Cardiac muscle cell (in vitro differentiated cells and primary cell): ENCODE measurements around the gene SND1. TPM values are rescaled to one million over a fixed set of nuclear protein-coding genes. Genes with fewer than 3 reads are reported as not detected.

Experiments
- DNase-seq, 2 donors: peaks; one replicate each; pipeline versions ENCODE4 v3.0.0 to v3.0.0-alpha.2; 2010 to 2017; ENCODE audit warnings: low read depth in 1 of 2, low spot score in 1 of 2
- H3K27ac ChIP-seq: fragments of 200-600 bp; sonication (generic); 2 replicates; pipeline ENCODE4 v1.5.1; 2016
- H3K27me3 ChIP-seq: fragments of 200-600 bp; sonication (generic); 2 replicates; pipeline ENCODE4 v1.6.0; 2016; ENCODE audit warnings: control low read depth
- H3K36me3 ChIP-seq: fragments of 200-600 bp; sonication (generic); 2 replicates; pipeline ENCODE4 v1.5.1; 2016; ENCODE audit warnings: control low read depth
- H3K4me1 ChIP-seq: fragments of 200-600 bp; sonication (generic); 2 replicates; pipeline ENCODE4 v1.8.1; 2017; ENCODE audit warnings: low read depth, mild to moderate bottlenecking, mixed run types
- H3K4me3 ChIP-seq: fragments of 200-600 bp; sonication (generic); 2 replicates; pipeline ENCODE4 v1.5.1; 2016; ENCODE audit warnings: mild to moderate bottlenecking
- H3K9me3 ChIP-seq: fragments of 200-600 bp; sonication (generic); 2 replicates; pipeline ENCODE4 v1.5.1; 2017; ENCODE audit warnings: low read depth, mild to moderate bottlenecking, control low read depth
- polyA plus RNA-seq: library from polyadenylated mRNA; unstranded; fragments of >200 nt; fragmentation: Nextera tagmentation; extraction: Ambion mirVana; gene quantifications from 2 replicates; pipeline ENCODE4 v1.2.1, GENCODE V29; 2016
- total RNA-seq: library from RNA; depleted of rRNA; stranded (reverse); fragments of >200 nt; gene quantifications from 2 replicates; pipeline ENCODE4 v1.2.3, GENCODE V29; 2016
- TF ChIP-seq, protein P1 (sequence below): IDR thresholded peaks from 2 replicates; pipeline ENCODE4 v1.5.1; 2012; ENCODE audit warnings: low read depth, mild to moderate bottlenecking, low read length

Gene SND1
- total and polyA plus RNA-seq, 2 experiments from 2014 or later: 114 to 172 TPM

GRCh38 chr7:127995881-127996215, 343.9 kb downstream of the SND1 start:
- Histone ChIP-seq H3K9me3 (no peaks in the 10 kb centered on the region), H3K36me3 (no peaks in the 10 kb centered on the region), H3K27ac (peak overlapping the region; percentile 74), H3K4me1 (peaks cover 46% of the 10 kb centered on the region), H3K4me3 (no peak overlapping the region), H3K27me3 (no peaks in the 10 kb centered on the region)
- DNase-seq: peak in 1 of 2 donors; percentile 15
- TF ChIP-seq, protein P1, sequence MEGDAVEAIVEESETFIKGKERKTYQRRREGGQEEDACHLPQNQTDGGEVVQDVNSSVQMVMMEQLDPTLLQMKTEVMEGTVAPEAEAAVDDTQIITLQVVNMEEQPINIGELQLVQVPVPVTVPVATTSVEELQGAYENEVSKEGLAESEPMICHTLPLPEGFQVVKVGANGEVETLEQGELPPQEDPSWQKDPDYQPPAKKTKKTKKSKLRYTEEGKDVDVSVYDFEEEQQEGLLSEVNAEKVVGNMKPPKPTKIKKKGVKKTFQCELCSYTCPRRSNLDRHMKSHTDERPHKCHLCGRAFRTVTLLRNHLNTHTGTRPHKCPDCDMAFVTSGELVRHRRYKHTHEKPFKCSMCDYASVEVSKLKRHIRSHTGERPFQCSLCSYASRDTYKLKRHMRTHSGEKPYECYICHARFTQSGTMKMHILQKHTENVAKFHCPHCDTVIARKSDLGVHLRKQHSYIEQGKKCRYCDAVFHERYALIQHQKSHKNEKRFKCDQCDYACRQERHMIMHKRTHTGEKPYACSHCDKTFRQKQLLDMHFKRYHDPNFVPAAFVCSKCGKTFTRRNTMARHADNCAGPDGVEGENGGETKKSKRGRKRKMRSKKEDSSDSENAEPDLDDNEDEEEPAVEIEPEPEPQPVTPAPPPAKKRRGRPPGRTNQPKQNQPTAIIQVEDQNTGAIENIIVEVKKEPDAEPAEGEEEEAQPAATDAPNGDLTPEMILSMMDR: no peak

GRCh38 chr7:127996253-127997071, 344.5 kb downstream of the SND1 start:
- DNase-seq: no peak
- Histone ChIP-seq H3K36me3 (no peaks in the 10 kb centered on the region), H3K4me3 (no peak overlapping the region), H3K4me1 (peaks cover 46% of the 10 kb centered on the region), H3K9me3 (no peaks in the 10 kb centered on the region), H3K27ac (no peak overlapping the region), H3K27me3 (no peaks in the 10 kb centered on the region)
- TF ChIP-seq, protein P1: no peak

DNA sequence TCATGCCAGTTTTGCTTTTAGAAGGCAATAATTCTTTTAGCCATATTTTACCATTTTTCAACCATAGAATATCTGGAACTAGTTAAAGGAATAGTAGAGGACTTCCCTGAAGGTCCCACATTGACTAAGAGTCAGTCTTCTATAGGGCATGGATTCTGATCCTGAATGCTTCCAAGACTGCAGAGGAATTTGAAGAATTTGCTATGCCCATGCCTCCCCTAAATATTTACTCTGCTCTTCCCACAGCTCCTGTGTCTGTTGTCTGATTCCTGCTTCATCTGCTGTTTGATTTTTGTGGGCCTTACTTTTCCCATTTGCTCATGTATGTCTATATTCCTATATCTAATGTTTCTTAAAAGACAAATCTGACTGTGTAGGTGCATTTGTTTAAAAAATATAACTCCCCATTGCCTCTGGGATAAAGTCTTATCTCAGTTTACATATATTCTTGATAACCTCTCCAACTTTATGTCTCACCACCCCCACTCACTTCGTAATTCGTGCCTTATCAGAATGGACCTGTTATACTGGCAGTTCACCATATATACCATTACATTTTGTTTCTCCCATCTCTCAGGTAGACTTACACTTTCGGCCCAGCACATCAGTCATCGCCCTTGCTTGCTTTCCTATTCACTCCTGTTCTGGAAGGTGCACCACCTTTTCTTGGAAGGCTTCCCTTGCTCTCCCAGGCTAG, 345.4 kb downstream of the SND1 start:
- Histone ChIP-seq H3K36me3 (no peaks in the 10 kb centered on the region), H3K27me3 (no peaks in the 10 kb centered on the region), H3K9me3 (no peaks in the 10 kb centered on the region), H3K4me3 (no peak overlapping the region), H3K27ac (no peak overlapping the region), H3K4me1 (peaks cover 41% of the 10 kb centered on the region)
- DNase-seq: peak in 1 of 2 donors; percentile 9
- TF ChIP-seq, protein P1: no peak

DNA sequence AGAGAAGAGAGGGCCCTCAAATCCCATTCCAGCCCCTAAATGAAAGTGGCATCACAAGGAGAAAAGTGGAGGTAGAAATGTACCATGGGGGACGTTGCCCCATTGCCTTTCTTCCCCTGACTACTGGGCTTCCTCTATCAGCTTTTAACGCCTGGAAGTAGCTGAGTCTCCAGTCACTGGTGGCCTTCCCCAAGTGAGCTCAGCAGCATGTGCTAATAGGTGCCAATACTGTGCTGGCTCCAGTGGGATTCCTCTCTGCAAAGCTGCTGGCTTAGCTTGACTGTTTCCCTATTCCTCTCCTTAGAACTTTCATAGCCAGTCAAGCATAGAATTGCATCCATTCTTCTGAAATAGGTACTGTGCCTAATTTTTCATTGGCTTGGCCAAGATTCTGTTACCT, 346.7 kb downstream of the SND1 start:
- Histone ChIP-seq H3K4me1 (peaks cover 49% of the 10 kb centered on the region), H3K36me3 (no peaks in the 10 kb centered on the region), H3K27ac (no peak overlapping the region), H3K9me3 (no peaks in the 10 kb centered on the region), H3K4me3 (no peak overlapping the region), H3K27me3 (no peaks in the 10 kb centered on the region)
- TF ChIP-seq, protein P1: no peak
- DNase-seq: no peak

GRCh38 chr7:128000048-128000447, 348.1 kb downstream of the SND1 start:
- H3K27me3 ChIP-seq: no peaks in the 10 kb centered on the region
- peak in 1 of 2 donors; percentile 21 for DNase-seq
- no peaks in the 10 kb centered on the region for H3K36me3 ChIP-seq
- H3K9me3 ChIP-seq: no peaks in the 10 kb centered on the region
- peaks cover 60% of the 10 kb centered on the region for H3K4me1 ChIP-seq
- H3K4me3 ChIP-seq: no peak overlapping the region
- TF ChIP-seq, protein P1: no peak
- no peak overlapping the region for H3K27ac ChIP-seq
